DMS53 (cell line): ENCODE results near the gene TMEM184B.
"Not testable (repeated sequence)": the region's sequence is repeated elsewhere in the genome, so short reads cannot be mapped to it uniquely, and the experiment has no call there.

Experiments used
- DNase-seq: peaks from one replicate; lab custom pipeline; 2025; lab: John Stamatoyannopoulos, UW

TMEM184B gene

DNA sequence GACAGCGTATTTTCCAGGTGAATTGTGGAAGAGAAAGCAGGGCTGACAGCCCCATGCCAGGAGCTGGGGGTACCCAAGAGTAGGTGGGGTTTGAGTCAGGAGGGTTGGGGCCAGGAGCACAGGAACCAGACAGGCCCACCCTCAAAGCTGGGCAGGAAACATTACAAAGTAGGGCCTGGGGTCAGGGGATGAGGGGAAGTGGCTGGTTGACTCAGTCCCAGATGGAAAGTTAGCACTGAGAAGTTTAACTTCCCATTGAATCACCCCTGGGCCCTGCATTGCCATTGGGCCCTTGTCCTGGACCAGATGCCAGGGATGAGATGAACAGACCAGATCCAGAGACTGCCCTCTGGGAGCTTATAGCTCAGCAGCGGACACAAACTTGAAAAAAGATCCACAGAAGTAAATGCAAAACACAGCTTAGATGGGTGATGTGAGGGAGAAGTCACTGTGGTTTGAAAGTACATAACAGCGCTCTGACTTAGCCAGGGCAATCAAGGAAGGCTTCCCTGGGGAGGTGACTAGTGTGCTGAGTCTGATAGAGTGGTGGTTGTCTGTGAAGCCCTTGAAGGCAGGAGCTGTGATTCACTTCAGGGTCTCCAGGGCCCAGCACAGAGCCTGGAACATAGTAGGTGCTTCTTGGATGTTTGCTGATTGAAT, 68.8 kb downstream of the TMEM184B start:
- no peak for DNase-seq

DNA sequence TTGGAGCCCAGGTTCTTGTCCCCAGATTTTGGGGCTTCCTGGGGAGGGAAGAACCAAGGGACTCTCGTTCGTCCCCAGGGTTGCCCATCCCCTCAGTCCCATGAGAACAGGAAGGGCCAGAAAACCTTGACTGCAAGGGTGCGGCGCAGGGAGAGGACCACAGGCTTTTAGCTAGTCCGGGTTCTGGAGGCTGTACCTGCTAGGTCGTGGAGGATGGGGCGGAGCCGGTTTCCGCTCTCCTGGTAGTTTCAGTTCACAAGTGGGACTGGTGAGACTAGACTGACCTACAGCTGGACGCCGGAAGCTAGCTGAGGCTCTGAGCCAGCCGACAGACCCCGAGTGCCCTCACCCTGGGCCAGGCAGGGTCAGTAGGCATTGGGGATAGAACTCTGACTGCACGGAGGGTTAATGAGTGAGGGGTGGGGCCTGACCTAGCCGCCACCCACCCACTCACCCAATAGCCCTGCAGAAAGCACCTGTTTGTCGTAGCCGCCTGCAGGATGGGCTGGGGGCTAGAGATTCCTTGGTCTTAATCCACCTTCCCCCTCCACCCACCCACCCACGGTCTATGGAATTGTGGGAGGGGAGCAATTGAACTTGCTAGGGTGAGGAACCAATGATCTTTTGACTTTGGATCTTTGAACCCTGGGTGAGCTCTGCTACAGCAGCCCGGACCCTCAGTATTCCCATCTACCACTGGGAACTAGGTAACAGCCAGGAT, 69.6 kb downstream of the TMEM184B start:
- peak; percentile 68 for DNase-seq

- peak; percentile 72 for DNase-seq
These were observed 70.2 kb downstream of the TMEM184B start for GRCh38 chr22:38202437-38203089.

GRCh38 chr22:38201711-38202436, 70.9 kb downstream of the TMEM184B start, which contains the start of gene MAFF:
TSS of gene MAFF (plus strand) at chr22:38201994. CDS start at chr22:38213854, 11,860 bp downstream.
- peak; percentile 88 for DNase-seq

DNA sequence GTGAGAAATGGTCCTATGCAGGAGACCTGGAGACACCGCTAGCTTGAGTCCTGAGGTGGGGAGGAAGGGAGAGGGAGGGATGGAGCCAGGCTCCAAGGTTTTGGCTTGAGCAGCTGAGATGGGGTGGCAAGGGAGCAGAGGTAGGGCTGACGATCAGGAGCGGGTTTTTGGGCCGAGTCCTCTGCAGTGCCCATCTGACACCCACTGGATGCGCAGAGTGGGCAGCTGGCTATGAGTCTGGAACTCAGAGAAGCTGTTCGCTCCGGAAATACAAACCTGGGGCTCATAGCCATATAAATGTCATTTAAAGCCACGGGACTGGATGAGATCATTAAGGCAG, 71.5 kb downstream of the TMEM184B start:
- DNase-seq, result no peak

GRCh38 chr22:38199826-38200559, 72.8 kb downstream of the TMEM184B start:
- DNase-seq, result no peak

GRCh38 chr22:38196791-38197419, 75.9 kb downstream of the TMEM184B start:
- DNase-seq, result peak; percentile 59

GRCh38 chr22:38193580-38193979, 79.2 kb downstream of the TMEM184B start:
- DNase-seq, result no peak

DNA sequence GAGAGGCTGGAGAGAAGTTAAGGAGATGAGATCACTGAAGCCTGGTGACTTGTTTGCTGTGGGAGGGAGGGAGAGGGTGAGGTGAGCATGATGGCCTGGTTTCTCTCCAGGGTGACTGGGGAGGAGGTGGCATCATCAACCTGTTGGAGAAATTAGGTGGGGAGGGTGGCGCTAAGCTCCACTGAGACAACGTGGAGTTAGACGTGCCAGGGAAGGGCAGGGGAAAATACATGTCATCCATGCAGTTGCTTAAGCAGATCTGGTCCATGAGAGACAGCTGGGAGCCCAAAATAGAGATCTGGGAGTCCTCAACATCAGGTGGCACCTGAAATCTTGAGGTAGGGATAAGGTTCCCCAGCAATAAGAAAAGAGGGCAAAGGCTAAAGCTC, 80.3 kb downstream of the TMEM184B start:
- DNase-seq, result no peak

DNA sequence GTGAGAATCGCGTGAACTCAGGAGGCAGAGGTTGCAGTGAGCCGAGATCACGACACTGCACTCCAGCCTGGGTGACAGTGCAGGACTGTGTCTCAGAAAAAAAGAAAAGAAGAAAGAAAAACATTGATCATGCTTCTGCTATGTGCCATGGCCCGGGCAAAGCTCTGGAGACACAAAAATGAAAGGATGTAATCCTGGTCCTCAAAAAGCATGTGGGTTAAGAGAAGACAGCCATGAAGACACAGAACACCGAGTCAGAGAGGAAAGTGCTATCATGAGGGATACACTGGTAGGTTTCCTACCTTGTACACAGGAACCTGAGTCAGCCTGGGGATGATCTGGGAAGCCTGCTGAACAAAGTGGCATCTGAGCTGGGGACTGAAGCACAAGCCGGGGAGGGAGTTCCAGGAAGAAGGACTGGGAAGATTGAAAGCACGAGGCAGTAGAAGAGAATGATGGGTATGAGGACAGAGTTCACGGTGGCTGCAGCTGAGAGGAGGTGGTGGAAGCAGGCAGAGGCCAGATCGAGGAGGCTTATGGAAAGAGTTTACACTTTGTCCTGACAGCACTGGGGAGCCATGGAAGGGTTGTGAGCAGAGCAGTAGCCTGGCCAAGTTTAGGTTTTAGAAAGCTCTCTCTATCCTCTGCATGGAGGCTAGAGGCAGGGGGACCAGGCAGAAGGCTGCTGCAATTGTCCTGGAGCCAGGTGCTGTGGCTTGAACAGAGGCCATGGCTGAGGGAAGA, 80.9 kb downstream of the TMEM184B start:
- no peak for DNase-seq

DNA sequence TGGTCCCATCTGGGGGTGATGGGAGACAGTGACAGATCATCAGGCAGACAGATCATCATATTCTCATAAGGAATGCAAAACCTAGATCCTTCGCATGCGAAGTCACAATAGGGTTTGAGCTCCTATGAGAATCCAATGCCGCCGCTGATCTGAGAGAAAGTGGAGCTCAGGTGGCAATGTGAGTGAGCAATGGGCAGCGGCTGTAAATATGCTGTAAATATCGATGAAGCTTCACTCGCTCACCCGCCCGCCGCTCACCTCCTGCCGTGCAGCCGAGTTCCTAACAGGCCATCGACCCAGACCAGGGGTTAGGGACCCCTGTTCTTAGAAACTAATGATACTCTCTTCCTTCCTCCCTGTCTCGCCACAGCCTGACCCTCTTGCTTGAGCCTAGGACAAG, 81.8 kb downstream of the TMEM184B start:
- no peak for DNase-seq

DNA sequence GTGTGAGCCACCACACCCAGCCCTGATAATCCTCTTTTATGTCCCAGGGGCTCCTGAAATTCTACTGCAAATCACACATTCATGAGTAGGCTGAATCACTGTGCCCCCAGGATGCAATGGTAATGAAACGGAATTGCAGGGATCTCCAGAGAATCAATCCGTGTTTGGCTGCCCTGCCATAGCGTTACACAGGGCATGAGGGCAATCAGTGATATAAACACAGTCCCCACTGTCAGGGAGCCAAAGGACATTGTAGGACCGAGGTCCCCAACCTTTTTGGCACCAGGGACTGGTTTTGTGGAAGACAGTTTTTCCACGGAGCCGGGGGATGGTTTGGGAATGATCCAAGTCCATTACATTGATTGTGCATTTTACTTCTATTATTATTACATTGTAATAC, 82.2 kb downstream of the TMEM184B start:
- no peak for DNase-seq

DNA sequence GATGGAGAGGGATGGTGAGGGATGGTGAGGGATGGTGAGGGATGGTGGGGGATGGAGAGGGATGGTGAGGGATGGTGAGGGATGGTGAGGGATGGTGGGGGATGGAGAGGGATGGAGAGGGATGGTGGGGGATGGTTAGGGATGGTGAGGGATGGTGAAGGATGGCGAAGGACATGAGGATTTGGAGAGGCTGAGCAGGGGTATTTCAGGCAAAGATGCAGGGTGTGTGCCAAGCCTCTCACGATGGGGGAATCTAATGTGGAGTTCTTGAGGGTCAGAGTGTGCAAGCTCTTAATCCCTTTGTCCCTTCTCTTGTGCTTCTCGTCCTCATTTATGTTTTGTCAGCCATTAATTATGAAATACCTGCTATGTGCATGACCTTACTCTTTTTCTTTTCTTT, 83.7 kb downstream of the TMEM184B start:
- no peak for DNase-seq

GRCh38 chr22:38187413-38188212, 85.2 kb downstream of the TMEM184B start:
- DNase-seq, result peak; percentile 78

DNA sequence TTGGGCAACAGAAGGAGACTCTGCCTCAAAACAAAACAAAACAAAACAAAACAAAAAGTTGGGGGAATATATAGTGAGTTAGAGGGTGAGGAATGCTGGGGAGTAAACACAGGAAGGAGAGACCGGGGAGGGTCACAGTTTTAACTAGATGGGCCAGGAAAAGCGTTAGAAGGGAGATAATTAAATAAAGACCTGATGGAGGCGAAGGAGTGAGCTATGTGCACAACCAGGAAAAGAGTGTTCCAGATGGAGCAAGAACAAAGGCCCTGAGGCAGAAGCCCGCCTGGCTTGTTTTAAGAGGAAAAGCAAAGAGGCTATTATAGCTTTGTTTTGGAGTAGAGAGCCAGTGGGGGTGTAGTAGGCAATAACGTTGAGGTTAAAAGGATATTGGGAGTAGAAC, 86.4 kb downstream of the TMEM184B start:
- DNase-seq, result no peak

- DNase-seq, result no peak
These were observed 88.0 kb downstream of the TMEM184B start for GRCh38 chr22:38184788-38185187.

- peak; percentile 95 for DNase-seq
These were observed 91.2 kb downstream of the TMEM184B start, which contains the start of gene PLA2G6 for GRCh38 chr22:38181453-38182200. TSS of gene PLA2G6 (minus strand) at chr22:38181830. CDS start at chr22:38169426, 12,404 bp downstream.

GRCh38 chr22:38180841-38181452, 91.9 kb downstream of the TMEM184B start:
- DNase-seq, result peak; percentile 63

DNA sequence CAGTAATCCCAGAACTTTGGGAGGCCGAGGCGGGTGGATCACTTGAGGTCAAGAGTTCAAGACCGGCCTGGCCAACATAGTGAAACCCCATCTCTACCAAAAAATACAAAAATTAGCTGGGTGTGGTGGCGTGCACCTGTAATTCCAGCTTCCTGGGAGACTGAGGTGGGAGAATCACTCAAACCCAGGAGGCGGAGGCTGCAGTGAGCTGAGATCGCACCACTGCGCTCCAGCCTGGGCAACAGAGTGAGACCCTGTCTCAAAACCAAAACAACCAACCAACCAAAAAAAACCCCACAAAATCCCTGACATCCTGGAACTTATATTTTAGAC, 94.2 kb downstream of the TMEM184B start:
- not testable (repeated sequence) for DNase-seq
